C4-2B (cell line): ENCODE data around the gene PGM5.
"Not testable (repeated sequence)": the region's sequence is repeated elsewhere in the genome, so short reads cannot be mapped to it uniquely, and the experiment has no call there.

ENCODE experiments used
- H3K27ac ChIP-seq: fragments of 450-650 bp; 2 replicates; pipeline ENCODE4 v1.5.1; 2017
- CTCF ChIP-seq: fragments of 450-650 bp; conservative IDR thresholded peaks from 2 replicates; pipeline ENCODE4 v1.5.1; 2017; ENCODE audit warnings: mild to moderate bottlenecking

PGM5 gene

GRCh38 chr9:68356380-68357118 is at the start of gene PGM5:
PGM5 (plus strand) TSS chr9:68356611; CDS start chr9:68357128, 517 bp downstream.
- not testable (repeated sequence) for H3K27ac ChIP-seq

- not testable (repeated sequence) for H3K27ac ChIP-seq
Observed at GRCh38 chr9:68307127-68307526, 49.3 kb upstream of the PGM5 start.

GRCh38 chr9:68307654-68308053 is 48.8 kb upstream of the PGM5 start:
- H3K27ac ChIP-seq = not testable (repeated sequence)

GRCh38 chr9:68311208-68311607 is 45.2 kb upstream of the PGM5 start:
- H3K27ac ChIP-seq = not testable (repeated sequence)

GRCh38 chr9:68318209-68318608 is 38.2 kb upstream of the PGM5 start:
- H3K27ac ChIP-seq = not testable (repeated sequence)

- H3K27ac ChIP-seq = not testable (repeated sequence)
Observed at GRCh38 chr9:68323749-68324148, 32.7 kb upstream of the PGM5 start.

GRCh38 chr9:68324518-68324917 is 31.9 kb upstream of the PGM5 start:
- not testable (repeated sequence) for H3K27ac ChIP-seq

GRCh38 chr9:68329106-68329505 is 27.3 kb upstream of the PGM5 start:
- H3K27ac ChIP-seq = not testable (repeated sequence)

- not testable (repeated sequence) for H3K27ac ChIP-seq
Observed at GRCh38 chr9:68330531-68331173, 25.8 kb upstream of the PGM5 start.

- H3K27ac ChIP-seq = not testable (repeated sequence)
Observed at GRCh38 chr9:68332122-68332521, 24.3 kb upstream of the PGM5 start.

GRCh38 chr9:68335935-68336334 is 20.5 kb upstream of the PGM5 start:
- H3K27ac ChIP-seq = not testable (repeated sequence)

GRCh38 chr9:68336639-68337339 is 19.6 kb upstream of the PGM5 start:
- not testable (repeated sequence) for H3K27ac ChIP-seq

GRCh38 chr9:68338000-68338399 is 18.4 kb upstream of the PGM5 start:
- not testable (repeated sequence) for H3K27ac ChIP-seq

GRCh38 chr9:68342265-68343025 is 14.0 kb upstream of the PGM5 start:
- H3K27ac ChIP-seq = not testable (repeated sequence)
- TF ChIP-seq CTCF = peak; percentile 55

- not testable (repeated sequence) for H3K27ac ChIP-seq
Observed at GRCh38 chr9:68343242-68343641, 13.2 kb upstream of the PGM5 start.

GRCh38 chr9:68343992-68344391 is 12.4 kb upstream of the PGM5 start:
- not testable (repeated sequence) for H3K27ac ChIP-seq

- H3K27ac ChIP-seq = not testable (repeated sequence)
Observed at GRCh38 chr9:68351689-68352088, 4.7 kb upstream of the PGM5 start.

GRCh38 chr9:68355993-68356379 is 425 bp upstream of the PGM5 start:
- not testable (repeated sequence) for H3K27ac ChIP-seq

GRCh38 chr9:68357119-68357714 is 806 bp downstream of the PGM5 start:
- H3K27ac ChIP-seq = not testable (repeated sequence)

GRCh38 chr9:68366933-68367547 is 10.6 kb downstream of the PGM5 start:
- H3K27ac ChIP-seq = not testable (repeated sequence)
